HEK293 (cell line): ENCODE results near the gene IFNLR1.

Experiments
- ATF2 ChIP-seq: fragments of 450-650 bp; formaldehyde crosslinking; IDR thresholded peaks from 2 replicates; pipeline ENCODE4 v1.5.1; 2016; ENCODE audit warnings: missing biosample characterization, missing genetic modification characterization, low read depth
- KLF16 ChIP-seq: fragments of 450-650 bp; formaldehyde crosslinking; IDR thresholded peaks from 2 replicates; pipeline ENCODE4 v1.5.1; 2017; ENCODE audit warnings: missing biosample characterization, missing genetic modification characterization
- PRDM1 ChIP-seq: fragments of 450-650 bp; formaldehyde crosslinking; IDR thresholded peaks from 2 replicates; pipeline ENCODE4; 2016; ENCODE audit warnings: missing biosample characterization, missing genetic modification characterization
- RBAK ChIP-seq: fragments of 450-650 bp; formaldehyde crosslinking; IDR thresholded peaks from 2 replicates; pipeline ENCODE4 v1.5.1; 2016; ENCODE audit warnings: missing biosample characterization, missing genetic modification characterization
- REST ChIP-seq: fragments of 450-650 bp; formaldehyde crosslinking; IDR thresholded peaks from 2 replicates; pipeline ENCODE4 v1.5.1; 2016; ENCODE audit warnings: missing biosample characterization, missing genetic modification characterization
- SP2 ChIP-seq: fragments of 450-650 bp; formaldehyde crosslinking; IDR thresholded peaks from 2 replicates; pipeline ENCODE4 v1.5.1; 2016; ENCODE audit warnings: missing biosample characterization, missing genetic modification characterization
- ZBTB7A ChIP-seq: fragments of 450-650 bp; formaldehyde crosslinking; IDR thresholded peaks from 2 replicates; pipeline ENCODE4 v1.5.1; 2016; ENCODE audit warnings: low read depth, missing biosample characterization, missing genetic modification characterization
- ZFP37 ChIP-seq: fragments of 450-650 bp; formaldehyde crosslinking; IDR thresholded peaks from 2 replicates; pipeline ENCODE4 v1.5.1; 2016; ENCODE audit warnings: missing biosample characterization, missing genetic modification characterization
- ZNF16 ChIP-seq: fragments of 450-650 bp; formaldehyde crosslinking; IDR thresholded peaks from 2 replicates; pipeline ENCODE4 v1.5.1; 2016; ENCODE audit warnings: low read depth, missing biosample characterization, missing genetic modification characterization
- ZNF24 ChIP-seq: fragments of 450-650 bp; formaldehyde crosslinking; IDR thresholded peaks from 2 replicates; pipeline ENCODE4 v1.5.1; 2016; ENCODE audit warnings: missing biosample characterization, missing genetic modification characterization
- ZNF785 ChIP-seq: fragments of 450-650 bp; formaldehyde crosslinking; IDR thresholded peaks from 2 replicates; pipeline ENCODE4 v1.5.1; 2016; ENCODE audit warnings: missing biosample characterization, missing genetic modification characterization
- TF ChIP-seq, protein P1 (sequence below): fragments of 450-650 bp; formaldehyde crosslinking; IDR thresholded peaks from 2 replicates; pipeline ENCODE4 v1.5.1; 2016; ENCODE audit warnings: missing biosample characterization, missing genetic modification characterization
- TF ChIP-seq, protein P2 (sequence below): fragments of 450-650 bp; formaldehyde crosslinking; IDR thresholded peaks from 2 replicates; pipeline ENCODE4 v1.5.0; 2017; ENCODE audit warnings: missing biosample characterization, missing genetic modification characterization, borderline replicate concordance

DNA sequence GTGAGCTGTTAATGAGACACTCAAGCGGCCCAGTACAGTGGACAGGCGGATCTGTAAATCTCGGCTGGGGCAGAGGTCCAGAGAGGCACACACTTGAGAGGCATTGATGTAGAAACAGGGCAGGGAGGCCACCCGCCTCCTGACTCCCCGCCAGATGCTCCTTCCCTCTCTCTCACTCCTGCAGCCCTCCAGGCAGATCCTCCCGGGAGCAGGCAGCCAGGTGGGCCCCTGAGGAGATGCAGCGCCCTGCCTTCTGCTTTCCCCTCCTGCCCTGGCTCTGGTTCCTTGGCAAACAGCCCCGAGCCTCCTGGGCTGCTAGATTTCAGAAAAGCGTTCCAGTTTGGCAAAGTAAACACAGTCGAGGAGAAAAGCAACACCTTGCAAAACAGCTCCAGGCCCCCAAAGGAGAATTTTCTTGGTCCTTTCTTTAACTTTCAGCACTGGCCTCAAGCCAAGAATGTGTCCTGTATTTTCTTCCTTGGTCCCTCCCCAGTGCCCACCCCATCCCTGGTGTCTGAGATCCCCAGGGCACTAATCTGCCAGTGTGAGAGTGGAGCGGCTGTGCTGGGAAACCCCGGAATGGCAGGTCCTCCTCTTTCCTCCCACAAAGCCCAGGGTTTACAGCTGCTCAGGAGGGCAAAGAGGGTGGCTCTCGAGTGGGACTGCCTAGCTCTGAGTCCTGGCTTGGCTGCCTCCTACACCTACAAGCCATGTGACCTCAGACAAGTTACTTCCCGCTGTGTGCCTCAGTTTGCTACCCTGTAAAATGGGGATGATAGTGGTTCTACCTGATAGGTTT is 29.4 kb upstream of the IFNLR1 start:
- TF ChIP-seq, protein P1, sequence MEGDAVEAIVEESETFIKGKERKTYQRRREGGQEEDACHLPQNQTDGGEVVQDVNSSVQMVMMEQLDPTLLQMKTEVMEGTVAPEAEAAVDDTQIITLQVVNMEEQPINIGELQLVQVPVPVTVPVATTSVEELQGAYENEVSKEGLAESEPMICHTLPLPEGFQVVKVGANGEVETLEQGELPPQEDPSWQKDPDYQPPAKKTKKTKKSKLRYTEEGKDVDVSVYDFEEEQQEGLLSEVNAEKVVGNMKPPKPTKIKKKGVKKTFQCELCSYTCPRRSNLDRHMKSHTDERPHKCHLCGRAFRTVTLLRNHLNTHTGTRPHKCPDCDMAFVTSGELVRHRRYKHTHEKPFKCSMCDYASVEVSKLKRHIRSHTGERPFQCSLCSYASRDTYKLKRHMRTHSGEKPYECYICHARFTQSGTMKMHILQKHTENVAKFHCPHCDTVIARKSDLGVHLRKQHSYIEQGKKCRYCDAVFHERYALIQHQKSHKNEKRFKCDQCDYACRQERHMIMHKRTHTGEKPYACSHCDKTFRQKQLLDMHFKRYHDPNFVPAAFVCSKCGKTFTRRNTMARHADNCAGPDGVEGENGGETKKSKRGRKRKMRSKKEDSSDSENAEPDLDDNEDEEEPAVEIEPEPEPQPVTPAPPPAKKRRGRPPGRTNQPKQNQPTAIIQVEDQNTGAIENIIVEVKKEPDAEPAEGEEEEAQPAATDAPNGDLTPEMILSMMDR (tag by site-specific recombination) = no peak
- no peak for TF ChIP-seq ZNF785 (tag by site-specific recombination)
- TF ChIP-seq ZNF24 (tag by site-specific recombination) = no peak
- TF ChIP-seq ZBTB7A (tag by site-specific recombination) = no peak
- no peak for TF ChIP-seq ATF2 (tag by site-specific recombination)
- no peak for TF ChIP-seq REST (tag by site-specific recombination)
- no peak for TF ChIP-seq ZNF16
- TF ChIP-seq PRDM1 (tag by site-specific recombination) = peak; percentile 32; the same call in 1 of the 2 replicates
- no peak for TF ChIP-seq ZFP37 (tag by site-specific recombination)
- TF ChIP-seq, protein P2, sequence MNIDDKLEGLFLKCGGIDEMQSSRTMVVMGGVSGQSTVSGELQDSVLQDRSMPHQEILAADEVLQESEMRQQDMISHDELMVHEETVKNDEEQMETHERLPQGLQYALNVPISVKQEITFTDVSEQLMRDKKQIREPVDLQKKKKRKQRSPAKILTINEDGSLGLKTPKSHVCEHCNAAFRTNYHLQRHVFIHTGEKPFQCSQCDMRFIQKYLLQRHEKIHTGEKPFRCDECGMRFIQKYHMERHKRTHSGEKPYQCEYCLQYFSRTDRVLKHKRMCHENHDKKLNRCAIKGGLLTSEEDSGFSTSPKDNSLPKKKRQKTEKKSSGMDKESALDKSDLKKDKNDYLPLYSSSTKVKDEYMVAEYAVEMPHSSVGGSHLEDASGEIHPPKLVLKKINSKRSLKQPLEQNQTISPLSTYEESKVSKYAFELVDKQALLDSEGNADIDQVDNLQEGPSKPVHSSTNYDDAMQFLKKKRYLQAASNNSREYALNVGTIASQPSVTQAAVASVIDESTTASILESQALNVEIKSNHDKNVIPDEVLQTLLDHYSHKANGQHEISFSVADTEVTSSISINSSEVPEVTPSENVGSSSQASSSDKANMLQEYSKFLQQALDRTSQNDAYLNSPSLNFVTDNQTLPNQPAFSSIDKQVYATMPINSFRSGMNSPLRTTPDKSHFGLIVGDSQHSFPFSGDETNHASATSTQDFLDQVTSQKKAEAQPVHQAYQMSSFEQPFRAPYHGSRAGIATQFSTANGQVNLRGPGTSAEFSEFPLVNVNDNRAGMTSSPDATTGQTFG = no peak
- TF ChIP-seq SP2 (tag by site-specific recombination) = no peak
- TF ChIP-seq RBAK (tag by site-specific recombination) = no peak
- no peak for TF ChIP-seq KLF16 (tag by site-specific recombination)
